ENCODE measurements around the gene RAB27B.

DNA sequence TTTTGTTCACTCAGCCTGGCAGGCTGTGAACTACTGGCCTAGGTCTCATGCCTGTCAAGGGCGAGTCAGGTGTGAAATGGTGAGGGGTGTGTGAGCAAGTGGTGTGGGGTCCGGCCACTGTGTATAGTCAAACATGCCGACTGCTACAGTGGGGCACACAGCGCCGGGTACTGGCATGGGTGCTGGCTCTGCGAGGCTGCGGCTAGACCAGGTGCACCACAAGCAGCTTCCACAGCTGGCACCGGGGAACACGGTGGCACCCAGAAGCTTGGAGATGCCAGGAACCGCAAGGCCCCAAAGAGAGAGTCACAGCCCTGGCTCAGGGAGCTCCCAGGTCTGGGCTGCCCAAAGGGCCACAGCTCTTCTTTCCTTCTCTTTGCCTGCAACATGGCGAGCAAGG is 81.3 kb downstream of the RAB27B start:
- TF ChIP-seq, protein P1, sequence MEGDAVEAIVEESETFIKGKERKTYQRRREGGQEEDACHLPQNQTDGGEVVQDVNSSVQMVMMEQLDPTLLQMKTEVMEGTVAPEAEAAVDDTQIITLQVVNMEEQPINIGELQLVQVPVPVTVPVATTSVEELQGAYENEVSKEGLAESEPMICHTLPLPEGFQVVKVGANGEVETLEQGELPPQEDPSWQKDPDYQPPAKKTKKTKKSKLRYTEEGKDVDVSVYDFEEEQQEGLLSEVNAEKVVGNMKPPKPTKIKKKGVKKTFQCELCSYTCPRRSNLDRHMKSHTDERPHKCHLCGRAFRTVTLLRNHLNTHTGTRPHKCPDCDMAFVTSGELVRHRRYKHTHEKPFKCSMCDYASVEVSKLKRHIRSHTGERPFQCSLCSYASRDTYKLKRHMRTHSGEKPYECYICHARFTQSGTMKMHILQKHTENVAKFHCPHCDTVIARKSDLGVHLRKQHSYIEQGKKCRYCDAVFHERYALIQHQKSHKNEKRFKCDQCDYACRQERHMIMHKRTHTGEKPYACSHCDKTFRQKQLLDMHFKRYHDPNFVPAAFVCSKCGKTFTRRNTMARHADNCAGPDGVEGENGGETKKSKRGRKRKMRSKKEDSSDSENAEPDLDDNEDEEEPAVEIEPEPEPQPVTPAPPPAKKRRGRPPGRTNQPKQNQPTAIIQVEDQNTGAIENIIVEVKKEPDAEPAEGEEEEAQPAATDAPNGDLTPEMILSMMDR (conservative IDR thresholded peaks at IDR 0.05; ENCODE audit: low read depth, low read length): no peak
- no peak for TF ChIP-seq EZH2 (IDR thresholded peaks at IDR 0.05; ENCODE audit: low read length, unreplicated experiment)
